ENCODE measurements around the gene CCDC66. TPM values are rescaled to one million over a fixed set of nuclear protein-coding genes. Genes with fewer than 3 reads are reported as not detected.

The CCDC66 gene
- total and polyA plus RNA-seq, 2 of the 4 experiments (the other 2 are of a cell fraction): 6.0 to 9.1 TPM

DNA sequence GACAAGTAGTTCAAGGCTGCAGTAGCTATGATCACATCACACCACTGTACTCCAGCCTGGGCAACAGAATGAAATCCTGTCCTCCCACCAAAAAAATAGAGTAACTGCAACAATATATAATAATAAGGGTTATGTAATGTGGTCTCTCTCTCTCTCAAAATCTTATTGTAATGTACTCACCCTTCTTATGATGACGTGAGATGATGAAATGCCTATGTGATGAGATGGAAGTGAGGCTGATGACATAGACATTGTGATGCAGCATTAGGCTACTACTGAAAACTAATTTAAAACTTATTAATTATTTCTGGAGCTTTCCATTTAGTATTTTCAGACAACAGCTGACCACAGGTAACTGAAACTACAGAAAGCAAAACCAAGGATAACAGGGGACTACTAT, 98.7 kb downstream of the CCDC66 start:
- TF ChIP-seq RFX5 (IDR thresholded peaks at IDR 0.05; ENCODE audit: low read depth, low read length) (no peak), FOS (IDR thresholded peaks at IDR 0.05; ENCODE audit: low read depth, low read length) (no peak), NFE2L2 (IDR thresholded peaks at IDR 0.05; ENCODE audit: low read depth, low read length) (no peak), CEBPB (IDR thresholded peaks at IDR 0.05; ENCODE audit: low read depth, low read length) (no peak), CHD1 (IDR thresholded peaks at IDR 0.05; ENCODE audit: low read depth, low read length) (no peak), MXI1 (IDR thresholded peaks at IDR 0.05; ENCODE audit: borderline replicate concordance, low read depth, low read length) (no peak), RCOR1 (IDR thresholded peaks at IDR 0.05; ENCODE audit: insufficient replicate concordance, low read length) (no peak), BHLHE40 (IDR thresholded peaks at IDR 0.05; ENCODE audit: low read depth, low read length) (no peak), POLR2A (IDR thresholded peaks at IDR 0.05; ENCODE audit: low read depth, low read length) (no peak), MAFK (IDR thresholded peaks at IDR 0.05; ENCODE audit: low read depth, low read length) (no peak)
- TF ChIP-seq, protein P1, sequence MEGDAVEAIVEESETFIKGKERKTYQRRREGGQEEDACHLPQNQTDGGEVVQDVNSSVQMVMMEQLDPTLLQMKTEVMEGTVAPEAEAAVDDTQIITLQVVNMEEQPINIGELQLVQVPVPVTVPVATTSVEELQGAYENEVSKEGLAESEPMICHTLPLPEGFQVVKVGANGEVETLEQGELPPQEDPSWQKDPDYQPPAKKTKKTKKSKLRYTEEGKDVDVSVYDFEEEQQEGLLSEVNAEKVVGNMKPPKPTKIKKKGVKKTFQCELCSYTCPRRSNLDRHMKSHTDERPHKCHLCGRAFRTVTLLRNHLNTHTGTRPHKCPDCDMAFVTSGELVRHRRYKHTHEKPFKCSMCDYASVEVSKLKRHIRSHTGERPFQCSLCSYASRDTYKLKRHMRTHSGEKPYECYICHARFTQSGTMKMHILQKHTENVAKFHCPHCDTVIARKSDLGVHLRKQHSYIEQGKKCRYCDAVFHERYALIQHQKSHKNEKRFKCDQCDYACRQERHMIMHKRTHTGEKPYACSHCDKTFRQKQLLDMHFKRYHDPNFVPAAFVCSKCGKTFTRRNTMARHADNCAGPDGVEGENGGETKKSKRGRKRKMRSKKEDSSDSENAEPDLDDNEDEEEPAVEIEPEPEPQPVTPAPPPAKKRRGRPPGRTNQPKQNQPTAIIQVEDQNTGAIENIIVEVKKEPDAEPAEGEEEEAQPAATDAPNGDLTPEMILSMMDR (conservative IDR thresholded peaks at IDR 0.05; ENCODE audit: low read depth, low read length): no peak
- TF ChIP-seq, protein P2, sequence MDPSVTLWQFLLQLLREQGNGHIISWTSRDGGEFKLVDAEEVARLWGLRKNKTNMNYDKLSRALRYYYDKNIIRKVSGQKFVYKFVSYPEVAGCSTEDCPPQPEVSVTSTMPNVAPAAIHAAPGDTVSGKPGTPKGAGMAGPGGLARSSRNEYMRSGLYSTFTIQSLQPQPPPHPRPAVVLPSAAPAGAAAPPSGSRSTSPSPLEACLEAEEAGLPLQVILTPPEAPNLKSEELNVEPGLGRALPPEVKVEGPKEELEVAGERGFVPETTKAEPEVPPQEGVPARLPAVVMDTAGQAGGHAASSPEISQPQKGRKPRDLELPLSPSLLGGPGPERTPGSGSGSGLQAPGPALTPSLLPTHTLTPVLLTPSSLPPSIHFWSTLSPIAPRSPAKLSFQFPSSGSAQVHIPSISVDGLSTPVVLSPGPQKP (IDR thresholded peaks at IDR 0.05; ENCODE audit: borderline replicate concordance, low read depth, low read length): no peak
- Histone ChIP-seq H3K4me1 (ENCODE audit: control insufficient read depth, insufficient read depth, low read length) (no peaks in the 10 kb centered on the region), H3K4me2 (ENCODE audit: low read depth, low read length) (no peak overlapping the region), H3K9me3 (ENCODE audit: control insufficient read depth, insufficient read depth, low read length) (no peaks in the 10 kb centered on the region), H3K23ac (ENCODE audit: low read depth, low read length) (no peak overlapping the region), H2AK5ac (ENCODE audit: low read depth, low read length) (no peak overlapping the region), H2AK9ac (replicated peaks; ENCODE audit: low read depth, low read length, poor library complexity) (no peak overlapping the region), H3K27ac (ENCODE audit: insufficient read depth, low read length) (no peak overlapping the region), H2AFZ (replicated peaks; ENCODE audit: low read length, poor library complexity) (no peak overlapping the region), H4K8ac (ENCODE audit: low read depth in 2 of 2, low read length in 2 of 2) (no peak overlapping the region), H4K5ac (ENCODE audit: low read depth, low read length) (no peak overlapping the region), H2BK120ac (ENCODE audit: low read depth, low read length) (no peak overlapping the region), H3K4ac (ENCODE audit: low read depth, low read length) (no peak overlapping the region), H3K9ac (ENCODE audit: low read depth, low read length) (no peak overlapping the region), H3K4me3 (ENCODE audit: insufficient read depth, low read depth, low read length) (no peak overlapping the region), H3K56ac (ENCODE audit: extremely low read depth, insufficient read depth, low read length) (no peak overlapping the region), H2BK5ac (ENCODE audit: low read depth, low read length, poor library complexity, severe bottlenecking) (no peak overlapping the region), H3K9me1 (ENCODE audit: insufficient read depth, low read length) (0 out of 2 replicates have a peak, but pooled peaks cover 5% of the 10 kb centered on the region), H2BK15ac (ENCODE audit: low read depth, low read length) (no peak overlapping the region), H4K91ac (ENCODE audit: insufficient read depth, low read depth, low read length) (no peak overlapping the region), H2BK20ac (ENCODE audit: low read depth, low read length) (no peak overlapping the region), H4K20me1 (ENCODE audit: insufficient read depth, low read length) (peaks cover 3% of the 10 kb centered on the region; the same call in 1 of the 2 replicates), H3K18ac (ENCODE audit: low read depth, low read length) (no peak overlapping the region), H3K36me3 (ENCODE audit: control insufficient read depth, insufficient read depth, low read length) (peaks cover 39% of the 10 kb centered on the region), H3K27me3 (ENCODE audit: control insufficient read depth, insufficient read depth, low read length) (no peaks in the 10 kb centered on the region), H3K79me1 (ENCODE audit: low read depth in 1 of 2, low read length in 2 of 2) (peaks cover 17 to 20% of the 10 kb centered on the region in 2 experiments), H3K14ac (replicated peaks; ENCODE audit: low read depth, low read length) (no peak overlapping the region)
- ATAC-seq (ENCODE audit: low read depth) (no peak), DNase-seq (no peak)
- ChIA-PET CTCF (no interaction called here), POLR2A (ENCODE audit: unreplicated experiment) (no interaction called here)
- BruUV-seq (replicated peaks): no TSS peak
- dilution Hi-C loops (cut with HindIII; ENCODE audit: low sequenced_read_pairs, unreplicated experiment): no loop called here
- intact Hi-C loops (cut with micrococcal nuclease): no loop called here
- WGBS, 2 experiments (ENCODE audit: extremely low coverage in 2 of 2, insufficient read length in 1 of 2): no CpG with 5 or more reads among the region's 1 CpG
- in situ Hi-C loops (cut with MboI; ENCODE audit: low sequenced_read_pairs): no loop called here
